OCI-LY3 (cell line): ENCODE measurements around the gene ERC2.

Experiments
- CTCF ChIP-seq: fragments of 200-600, 300-600 bp; sonication (generic); IDR thresholded peaks from 2 replicates; pipeline ENCODE4 v1.5.1; 2014; ENCODE audit warnings: antibody characterized with exemption, low read length, low read depth
- EZH2phosphoT487 ChIP-seq: fragments of 200-600 bp; shearing (Covaris generic); IDR thresholded peaks from 2 replicates; pipeline ENCODE4 v1.6.1; 2018; ENCODE audit warnings: antibody characterized with exemption, mixed run types, low read depth

- TF ChIP-seq CTCF = no peak
- TF ChIP-seq EZH2phosphoT487 = no peak
Measured at GRCh38 chr3:55621026-55621422, 847.2 kb downstream of the ERC2 start.
